ENCODE results near the gene SLC41A3. TPM values are rescaled to one million over a fixed set of nuclear protein-coding genes. Genes with fewer than 3 reads are reported as not detected.

The SLC41A3 gene
- total RNA-seq, 1 experiment from 2014 or later: 35.5 TPM

GRCh38 chr3:126004692-126005091 is 79.2 kb downstream of the SLC41A3 start:
- Histone ChIP-seq H3K27ac (ENCODE audit: insufficient read length, low read depth, low read length) (no peak overlapping the region), H2BK120ac (ENCODE audit: low read depth, low read length, poor library complexity, severe bottlenecking) (no peak overlapping the region), H3K79me2 (ENCODE audit: insufficient read depth, low read length) (no peaks in the 10 kb centered on the region), H3K79me1 (ENCODE audit: insufficient read depth, low read depth, low read length, poor library complexity, severe bottlenecking) (no peaks in the 10 kb centered on the region), H3K27me3 (ENCODE audit: insufficient read depth, low read length) (no peaks in the 10 kb centered on the region), H3K23ac (ENCODE audit: insufficient read length, low read depth, low read length) (no peak overlapping the region), H2AFZ (ENCODE audit: low read length) (no peak overlapping the region), H3K4me1 (ENCODE audit: insufficient read depth, low read length) (no peaks in the 10 kb centered on the region), H3K9me3 (ENCODE audit: control insufficient read depth, low read depth, low read length) (no peaks in the 10 kb centered on the region), H4K5ac (ENCODE audit: insufficient read length, low read depth, low read length) (no peak overlapping the region), H3K23me2 (ENCODE audit: insufficient read length, low read depth, low read length, poor library complexity, severe bottlenecking) (no peaks in the 10 kb centered on the region), H4K91ac (ENCODE audit: insufficient read length, low read depth, low read length) (no peak overlapping the region), H3K56ac (ENCODE audit: insufficient read length, low read depth, low read length) (no peak overlapping the region), H4K20me1 (ENCODE audit: control insufficient read depth, insufficient read depth, insufficient read length) (no peaks in the 10 kb centered on the region), H2BK15ac (ENCODE audit: low read depth, low read length) (no peak overlapping the region), H2BK20ac (ENCODE audit: low read depth, low read length, poor library complexity, severe bottlenecking) (no peak overlapping the region), H3T11ph (ENCODE audit: low read length) (no peak overlapping the region), H2AK5ac (ENCODE audit: insufficient read length, low read length) (no peak overlapping the region), H3K9ac (ENCODE audit: extremely low read depth, insufficient read length, low read length) (no peak overlapping the region), H3K18ac (ENCODE audit: insufficient read length, low read depth, low read length) (no peak overlapping the region), H2BK5ac (ENCODE audit: insufficient read length, low read length) (no peak overlapping the region), H3K4ac (ENCODE audit: low read depth, low read length) (no peak overlapping the region), H3K4me2 (ENCODE audit: insufficient read depth, insufficient read length, low read length) (no peak overlapping the region), H3K14ac (ENCODE audit: insufficient read depth, low read length) (no peak overlapping the region), H2BK12ac (ENCODE audit: insufficient read length, low read depth, low read length) (no peak overlapping the region), H4K8ac (replicated peaks; ENCODE audit: insufficient read length, low read depth, low read length) (no peak overlapping the region)
- no peak overlapping the region; a peak in 1 of 7 replicates for H3K27ac Mint-ChIP-seq
- H3K4me1 Mint-ChIP-seq: no peaks in the 10 kb centered on the region; a peak in 1 of 4 replicates
- no CpG with 5 or more reads among the region's 7 CpGs for WGBS (ENCODE audit: extremely low coverage, insufficient read length, low lambda C conversion rate)
- H3K4me3 Mint-ChIP-seq: no peak overlapping the region
- H3K9me3 Mint-ChIP-seq: peaks cover 15 to 24% of the 10 kb centered on the region in 2 experiments; a peak in 4 of 5 replicates
- TF ChIP-seq CTCF (conservative IDR thresholded peaks at IDR 0.05): no peak
- peaks cover 5 to 23% (median 7%) of the 10 kb centered on the region in 3 experiments for H3K36me3 Mint-ChIP-seq (ENCODE audit: insufficient read depth in 1 of 3, low read depth in 3 of 3)
- DNase-seq: no peak
- peaks cover 15% of the 10 kb centered on the region for H3K27me3 Mint-ChIP-seq (ENCODE audit: low read depth)
